Suprapubic skin (tissue), 4 donors: Measurements from ENCODE around the gene SMS. TPM values are rescaled to one million over a fixed set of nuclear protein-coding genes. Genes with fewer than 3 reads are reported as not detected.

Experiments used
- DNase-seq, 2 donors: peaks; one replicate each; pipeline ENCODE4 v3.0.0-alpha.2; 2019; ENCODE audit warnings: low spot score in 2 of 2
- H3K27ac ChIP-seq: fragments of 200-600 bp; sonication (generic); one replicate; pipeline ENCODE4 v1.5.1; 2019
- H3K27me3 ChIP-seq: fragments of 200-600 bp; sonication (generic); one replicate; pipeline ENCODE4 v1.5.1; 2019
- H3K36me3 ChIP-seq: fragments of 200-600 bp; sonication (generic); one replicate; pipeline ENCODE4 v1.5.1; 2019
- H3K4me1 ChIP-seq: fragments of 200-600 bp; sonication (generic); one replicate; pipeline ENCODE4 v1.5.1; 2019
- H3K4me3 ChIP-seq: fragments of 200-600 bp; sonication (generic); one replicate; pipeline ENCODE4 v1.5.1; 2019; ENCODE audit warnings: mild to moderate bottlenecking
- H3K9me3 ChIP-seq: fragments of 200-600 bp; sonication (generic); one replicate; pipeline ENCODE4 v1.5.1; 2019
- EP300 ChIP-seq: sonication (generic); formaldehyde crosslinking; IDR thresholded peaks from one replicate; pipeline ENCODE4 v1.6.1; 2017; ENCODE audit warnings: antibody characterized with exemption
- POLR2A ChIP-seq, 2 donors: fragments of 450-650 bp; IDR thresholded peaks; one replicate each; pipeline ENCODE4 v1.6.1; 2017; ENCODE audit warnings: antibody characterized with exemption in 2 of 2, mild to moderate bottlenecking in 2 of 2, moderate library complexity in 2 of 2
- POLR2AphosphoS5 ChIP-seq, 3 donors: sonication (generic); formaldehyde crosslinking; IDR thresholded peaks; one replicate each; pipeline ENCODE4 v1.6.1; 2017; ENCODE audit warnings: antibody characterized with exemption in 3 of 3
- WGBS: methylation state at CpG from one replicate; pipeline ENCODE4 v1.1.5; 2018; 5-methylcytosine and 5-hydroxymethylcytosine counted together
- total RNA-seq, 4 donors: library from RNA; depleted of rRNA; stranded (reverse); fragments of >200 nt; gene quantifications; one replicate each; pipeline ENCODE4 v1.1.0, GENCODE V29; 2016
- TF ChIP-seq, protein P1 (sequence below), 2 donors: fragments of 200-600 bp in 1 of 2; fragments of 450-650 bp in 1 of 2; sonication (generic) in 1 of 2; IDR thresholded peaks; one replicate each; pipeline ENCODE4 v1.5.1; 2016 to 2019; ENCODE audit warnings: antibody characterized with exemption in 2 of 2, mild to moderate bottlenecking in 1 of 2, moderate library complexity in 1 of 2

The SMS gene
- total RNA-seq, 4 donors from 2014 or later, result 19.0 to 27.3 (median 26.3) TPM

DNA sequence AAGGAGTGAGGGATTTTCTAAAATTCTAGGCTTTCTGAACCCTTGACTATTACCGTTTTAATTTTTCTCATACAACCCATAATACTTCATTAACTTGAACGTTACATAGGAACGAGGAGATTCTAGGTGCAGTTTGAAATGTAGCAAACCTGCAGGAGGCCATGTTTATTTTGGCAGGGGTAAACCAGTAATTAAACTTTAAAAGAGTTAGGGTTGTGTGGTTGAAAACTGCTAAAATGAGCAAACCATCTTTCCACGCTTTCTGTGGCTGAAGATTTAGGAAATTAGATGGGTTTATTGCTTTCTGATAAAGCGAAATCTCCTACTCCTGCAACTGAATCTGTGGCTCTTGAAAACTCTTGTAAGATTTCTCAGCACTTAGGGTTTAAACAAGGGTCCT is 93.3 kb downstream of the SMS start:
- DNase-seq, result no peak
- no peak for TF ChIP-seq EP300
- TF ChIP-seq POLR2A (IDR thresholded peaks at IDR 0.05), result no peak
- no peak for TF ChIP-seq POLR2AphosphoS5 (IDR thresholded peaks at IDR 0.05)
- TF ChIP-seq, protein P1, sequence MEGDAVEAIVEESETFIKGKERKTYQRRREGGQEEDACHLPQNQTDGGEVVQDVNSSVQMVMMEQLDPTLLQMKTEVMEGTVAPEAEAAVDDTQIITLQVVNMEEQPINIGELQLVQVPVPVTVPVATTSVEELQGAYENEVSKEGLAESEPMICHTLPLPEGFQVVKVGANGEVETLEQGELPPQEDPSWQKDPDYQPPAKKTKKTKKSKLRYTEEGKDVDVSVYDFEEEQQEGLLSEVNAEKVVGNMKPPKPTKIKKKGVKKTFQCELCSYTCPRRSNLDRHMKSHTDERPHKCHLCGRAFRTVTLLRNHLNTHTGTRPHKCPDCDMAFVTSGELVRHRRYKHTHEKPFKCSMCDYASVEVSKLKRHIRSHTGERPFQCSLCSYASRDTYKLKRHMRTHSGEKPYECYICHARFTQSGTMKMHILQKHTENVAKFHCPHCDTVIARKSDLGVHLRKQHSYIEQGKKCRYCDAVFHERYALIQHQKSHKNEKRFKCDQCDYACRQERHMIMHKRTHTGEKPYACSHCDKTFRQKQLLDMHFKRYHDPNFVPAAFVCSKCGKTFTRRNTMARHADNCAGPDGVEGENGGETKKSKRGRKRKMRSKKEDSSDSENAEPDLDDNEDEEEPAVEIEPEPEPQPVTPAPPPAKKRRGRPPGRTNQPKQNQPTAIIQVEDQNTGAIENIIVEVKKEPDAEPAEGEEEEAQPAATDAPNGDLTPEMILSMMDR (IDR thresholded peaks at IDR 0.05), result no peak
- H3K4me1 ChIP-seq, result no peaks in the 10 kb centered on the region

DNA sequence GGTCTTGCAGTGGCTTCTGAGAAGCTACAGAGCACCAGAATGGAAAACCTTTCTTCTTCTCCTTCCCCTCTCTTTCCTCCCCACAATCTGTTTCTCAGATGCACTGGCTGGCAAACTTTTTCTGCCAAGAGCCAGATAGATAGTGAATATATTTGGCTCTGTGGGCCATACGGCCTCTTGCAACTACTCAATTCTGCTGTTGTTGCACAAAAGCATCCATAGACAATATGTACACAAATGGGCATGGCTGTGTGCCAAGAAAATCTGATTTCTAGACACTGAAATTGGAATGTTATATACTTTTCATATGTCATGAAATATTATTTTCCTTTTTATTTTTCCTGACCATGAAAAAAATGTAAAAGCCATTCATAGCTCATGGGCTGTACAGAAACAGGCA is 94.7 kb downstream of the SMS start:
- DNase-seq, result no peak
- no peak overlapping the region for H3K27ac ChIP-seq
- WGBS, result 62% methylated on average over 1 of the region's 1 CpG
- no peaks in the 10 kb centered on the region for H3K9me3 ChIP-seq
- H3K4me1 ChIP-seq, result no peaks in the 10 kb centered on the region
- no peaks in the 10 kb centered on the region for H3K36me3 ChIP-seq
- H3K4me3 ChIP-seq, result no peak overlapping the region
- H3K27me3 ChIP-seq, result no peaks in the 10 kb centered on the region
- TF ChIP-seq EP300 (no peak), POLR2AphosphoS5 (IDR thresholded peaks at IDR 0.05) (no peak)
- TF ChIP-seq, protein P1 (IDR thresholded peaks at IDR 0.05), result no peak

More for the DNA sequence above, 93.3 kb downstream of the SMS start:
- Histone ChIP-seq H3K27me3 (no peaks in the 10 kb centered on the region), H3K27ac (no peak overlapping the region), H3K9me3 (no peaks in the 10 kb centered on the region), H3K4me3 (no peak overlapping the region), H3K36me3 (no peaks in the 10 kb centered on the region)
- WGBS, result 75% methylated on average over 5 of the region's 5 CpGs

DNA sequence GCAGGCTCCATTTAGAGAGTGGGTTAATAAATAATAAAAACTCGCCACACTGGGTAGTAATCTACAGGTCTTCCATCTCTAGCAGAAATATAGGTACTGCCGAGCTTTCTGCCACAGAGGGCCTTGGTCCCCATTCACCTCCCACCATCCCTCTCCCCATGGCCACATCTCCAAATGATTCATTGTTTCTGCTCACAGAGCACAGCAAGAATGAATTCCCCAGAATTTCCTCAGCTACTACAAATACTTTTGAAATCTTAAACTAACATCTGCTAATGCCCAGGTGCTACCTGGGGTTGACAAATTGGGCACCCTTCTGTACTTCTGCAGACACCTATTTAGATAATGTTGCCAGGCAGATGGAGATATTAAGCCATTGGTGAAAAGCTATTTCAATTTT is 96.7 kb downstream of the SMS start:
- TF ChIP-seq, protein P1 (IDR thresholded peaks at IDR 0.05), result no peak
- no peak for TF ChIP-seq POLR2A (IDR thresholded peaks at IDR 0.05)
- no peak for TF ChIP-seq POLR2AphosphoS5 (IDR thresholded peaks at IDR 0.05)
- no peak for TF ChIP-seq EP300
- Histone ChIP-seq H3K27me3 (no peaks in the 10 kb centered on the region), H3K9me3 (no peaks in the 10 kb centered on the region), H3K4me3 (no peak overlapping the region), H3K27ac (no peak overlapping the region), H3K4me1 (no peaks in the 10 kb centered on the region), H3K36me3 (no peaks in the 10 kb centered on the region)
- DNase-seq, result no peak
- WGBS, result 75% methylated on average over 2 of the region's 2 CpGs

DNA sequence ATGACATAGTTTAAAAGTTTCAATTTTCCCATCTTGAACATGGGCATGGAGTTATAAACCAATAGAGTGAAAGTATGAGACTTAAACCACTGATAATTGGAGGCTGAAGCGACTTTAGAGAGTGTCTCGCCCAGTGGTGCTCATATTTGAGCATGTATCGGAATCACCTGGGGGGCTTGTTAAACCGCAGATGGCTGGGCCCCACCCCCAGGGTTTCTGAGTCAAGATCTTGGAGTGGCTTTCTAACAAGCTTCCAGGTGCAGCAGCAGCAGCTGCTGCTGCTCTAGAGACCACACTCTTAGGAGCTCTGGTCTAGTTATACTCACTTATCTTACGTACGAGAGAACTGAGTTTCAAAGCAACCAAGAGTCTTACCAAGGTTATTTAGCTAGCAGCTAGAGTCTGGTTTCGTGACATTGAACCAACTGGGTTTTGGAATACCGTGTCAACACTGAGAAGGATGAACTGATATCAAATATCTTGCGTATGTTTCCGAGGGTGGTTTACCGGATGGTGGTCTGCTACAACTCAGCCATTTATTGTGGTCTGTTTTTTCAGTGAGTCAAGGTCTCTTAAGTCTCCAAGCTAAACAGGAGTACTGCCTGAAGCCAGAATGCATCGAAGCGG is 97.5 kb downstream of the SMS start:
- Histone ChIP-seq H3K4me3 (no peak overlapping the region), H3K4me1 (no peaks in the 10 kb centered on the region), H3K27me3 (no peaks in the 10 kb centered on the region), H3K27ac (no peak overlapping the region), H3K9me3 (no peaks in the 10 kb centered on the region), H3K36me3 (no peaks in the 10 kb centered on the region)
- DNase-seq, result no peak
- WGBS, result 87% methylated on average over 13 of the region's 13 CpGs
- TF ChIP-seq EP300 (no peak), POLR2A (IDR thresholded peaks at IDR 0.05) (no peak), POLR2AphosphoS5 (IDR thresholded peaks at IDR 0.05) (no peak)
- TF ChIP-seq, protein P1 (IDR thresholded peaks at IDR 0.05), result no peak

DNA sequence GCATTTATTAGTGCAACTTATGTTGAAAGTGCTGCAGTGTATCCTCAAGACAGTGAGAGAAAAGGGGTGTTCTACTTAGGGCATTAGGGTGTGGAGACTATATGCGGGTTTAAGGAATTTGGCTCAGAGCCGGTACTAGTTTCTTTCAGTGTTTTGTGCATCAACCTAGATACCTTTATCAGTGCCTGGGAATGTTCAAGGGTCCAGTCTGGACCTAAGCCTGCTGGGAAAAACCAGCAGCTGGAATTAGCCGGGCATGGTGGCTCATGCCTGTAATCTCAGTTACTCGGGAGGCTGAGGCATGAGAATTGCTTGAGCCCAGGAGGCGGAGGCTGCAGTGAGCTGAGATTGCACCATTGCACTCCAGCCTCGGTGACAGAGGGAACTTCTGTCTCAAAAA is 99.0 kb downstream of the SMS start:
- Histone ChIP-seq H3K27ac (no peak overlapping the region), H3K27me3 (no peaks in the 10 kb centered on the region), H3K36me3 (no peaks in the 10 kb centered on the region), H3K4me1 (no peaks in the 10 kb centered on the region), H3K9me3 (no peaks in the 10 kb centered on the region), H3K4me3 (no peak overlapping the region)
- no peak for DNase-seq
- WGBS, result 88% methylated on average over 5 of the region's 6 CpGs
- TF ChIP-seq POLR2A (IDR thresholded peaks at IDR 0.05) (no peak), POLR2AphosphoS5 (IDR thresholded peaks at IDR 0.05) (no peak), EP300 (no peak)
- TF ChIP-seq, protein P1 (IDR thresholded peaks at IDR 0.05), result no peak
